Body of pancreas (tissue), 4 donors: ENCODE results near the gene NTN3. TPM values are rescaled to one million over a fixed set of nuclear protein-coding genes. Genes with fewer than 3 reads are reported as not detected.
"Not testable (repeated sequence)": the region's sequence is repeated elsewhere in the genome, so short reads cannot be mapped to it uniquely, and the experiment has no call there.

Source experiments
- ATAC-seq: fragments of 150-250 bp; one replicate; pipeline ENCODE4 v1.9.1; 2016
- DNase-seq, 4 donors: peaks; one replicate each; pipeline ENCODE4 v3.0.0-alpha.2; 2019
- H3K27ac ChIP-seq, 4 donors: fragments of 200-600 bp; sonication (generic); 1 replicate in 3 of 4; 2 replicates in 1 of 4; pipeline versions ENCODE4 v1.5.1 to v1.6.1; 2016 to 2019; ENCODE audit warnings: mild to moderate bottlenecking in 1 of 4, mixed read lengths in 1 of 4, moderate library complexity in 1 of 4
- H3K27me3 ChIP-seq, 2 donors: fragments of 200-600 bp; sonication (generic); one replicate each; pipeline ENCODE4 v1.6.0; 2016; ENCODE audit warnings: mild to moderate bottlenecking in 1 of 2
- H3K36me3 ChIP-seq, 2 donors: fragments of 200-600 bp; sonication (generic); replicated peaks in 1 of 2; 2 replicates each; pipeline ENCODE4 v1.5.1; 2016; ENCODE audit warnings: low read depth in 2 of 2; ENCODE audit not compliant: insufficient read depth in 1 of 2
- H3K4me1 ChIP-seq: fragments of 200-600 bp; sonication (generic); one replicate; pipeline ENCODE4 v1.6.0; 2016
- H3K4me3 ChIP-seq, 2 donors: fragments of 200-600 bp; sonication (generic); 1 replicate in 1 of 2; 2 replicates in 1 of 2; pipeline ENCODE4 v1.5.1; 2016 to 2019
- H3K9me3 ChIP-seq, 3 donors: fragments of 200-600 bp; sonication (generic); 1 replicate in 2 of 3; 2 replicates in 1 of 3; pipeline ENCODE4 v1.5.1; 2016
- CTCF ChIP-seq, 7 experiments: fragments of 450-650 bp in 4 of 7; fragments of 200-600 bp in 3 of 7; sonication (generic) in 3 of 7; IDR thresholded peaks; one replicate each; pipeline ENCODE4 v1.5.1; 2016 to 2019; ENCODE audit warnings: antibody characterized with exemption in 7 of 7
- POLR2A ChIP-seq, 3 donors: fragments of 450-650 bp; IDR thresholded peaks; one replicate each; pipeline ENCODE4 v1.6.1; 2016; ENCODE audit warnings: antibody characterized with exemption in 3 of 3, mild to moderate bottlenecking in 2 of 3
- WGBS, 2 donors: methylation state at CpG; one replicate each; pipeline ENCODE4 v1.1.5; 2017; 5-methylcytosine and 5-hydroxymethylcytosine counted together
- intact Hi-C: fragments of 100-400 bp; cut with DNase I; formaldehyde crosslinking; loops from one replicate; pipeline ENCODE4 v1.15.1; 2023
- total RNA-seq, 2 donors: library from RNA; depleted of rRNA; stranded (reverse); fragments of >200 nt; gene quantifications; one replicate each; pipeline ENCODE4 v1.1.0, GENCODE V29; 2016

Gene NTN3
- total RNA-seq, 2 donors from 2014 or later = not detected

- no peak for DNase-seq
- H3K4me3 ChIP-seq = no peak overlapping the region
- intact Hi-C loops = loop anchor here (10.0 kb wide), 1 partner anchor 55 kb away; no protein-coding TSS in a partner anchor
- ATAC-seq = no peak
- H3K4me1 ChIP-seq = no peaks in the 10 kb centered on the region
- H3K27me3 ChIP-seq = no peaks in the 10 kb centered on the region
- 91 to 96% methylated on average over 4 to 11 of the region's 11 CpGs for WGBS, 2 donors
- TF ChIP-seq CTCF (IDR thresholded peaks at IDR 0.05) (no peak), POLR2A (IDR thresholded peaks at IDR 0.05) (no peak)
- peaks cover 0 to under 1% of the 10 kb centered on the region in 2 donors for H3K36me3 ChIP-seq
- H3K9me3 ChIP-seq = no peaks in the 10 kb centered on the region
- no peak overlapping the region for H3K27ac ChIP-seq
Measured at GRCh38 chr16:2439598-2439997, 31.5 kb upstream of the NTN3 start.

DNA sequence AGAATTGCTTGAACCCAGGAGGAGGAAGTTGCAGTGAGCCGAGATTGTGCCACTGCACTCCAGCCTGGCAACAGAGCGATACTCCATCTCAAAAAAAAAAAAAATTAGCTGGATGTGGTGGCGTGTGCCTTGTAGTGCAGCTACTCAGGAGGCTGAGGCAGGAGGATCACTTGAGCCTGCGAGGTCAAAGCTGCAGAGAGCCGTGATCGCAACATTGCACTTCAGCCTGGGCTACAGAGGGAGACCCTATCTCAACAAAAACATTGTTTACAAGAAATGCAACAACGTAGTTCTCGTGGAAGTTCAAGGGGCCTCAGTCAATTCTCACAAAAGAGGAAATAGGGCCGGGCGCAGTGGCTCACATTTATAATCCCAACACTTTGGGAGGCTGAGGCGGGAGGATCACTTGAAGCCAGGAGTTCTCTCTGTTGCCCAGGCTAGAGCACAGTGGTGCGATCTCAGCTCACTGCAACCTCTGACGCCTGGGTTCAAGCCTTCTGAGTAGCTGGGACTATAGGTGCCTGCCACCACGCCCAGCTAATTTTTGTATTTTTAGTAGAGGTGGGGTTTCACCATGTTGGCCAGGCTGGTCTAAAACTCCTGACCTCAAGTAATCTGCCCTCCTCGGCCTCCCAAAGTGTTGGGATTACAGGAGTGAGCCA lies 29.8 kb upstream of the NTN3 start:
- H3K9me3 ChIP-seq, H3K27ac ChIP-seq, H3K4me1 ChIP-seq, H3K36me3 ChIP-seq, ATAC-seq, intact Hi-C loops, DNase-seq, H3K4me3 ChIP-seq, H3K27me3 ChIP-seq: not testable (repeated sequence)
- 79 to 88% methylated on average over 15 of the region's 15 CpGs for WGBS, 2 donors

GRCh38 chr16:2443555-2443954 lies 27.5 kb upstream of the NTN3 start:
- Histone ChIP-seq H3K27me3 (no peaks in the 10 kb centered on the region), H3K4me3 (no peak overlapping the region), H3K27ac (no peak overlapping the region), H3K9me3 (no peaks in the 10 kb centered on the region), H3K36me3 (peaks cover 0 to 1% of the 10 kb centered on the region in 2 donors), H3K4me1 (no peaks in the 10 kb centered on the region)
- ATAC-seq (no peak), DNase-seq (no peak)
- TF ChIP-seq CTCF (IDR thresholded peaks at IDR 0.05) (no peak), POLR2A (IDR thresholded peaks at IDR 0.05) (no peak)
- intact Hi-C loops = no loop called here
- WGBS, 2 donors = 88 to 97% methylated on average over 8 to 9 of the region's 9 CpGs

- Histone ChIP-seq H3K9me3 (no peaks in the 10 kb centered on the region), H3K36me3 (peaks cover 0 to 1% of the 10 kb centered on the region in 2 donors), H3K4me1 (no peaks in the 10 kb centered on the region), H3K4me3 (no peak overlapping the region), H3K27ac (no peak overlapping the region), H3K27me3 (no peaks in the 10 kb centered on the region)
- WGBS, 2 donors = 91 to 92% methylated on average over 8 to 11 of the region's 11 CpGs
- ATAC-seq (no peak), DNase-seq (no peak)
- intact Hi-C loops = no loop called here
- TF ChIP-seq POLR2A (IDR thresholded peaks at IDR 0.05) = no peak
- no peak for TF ChIP-seq CTCF (IDR thresholded peaks at IDR 0.05)
Measured at GRCh38 chr16:2447920-2448583, 23.0 kb upstream of the NTN3 start.

DNA sequence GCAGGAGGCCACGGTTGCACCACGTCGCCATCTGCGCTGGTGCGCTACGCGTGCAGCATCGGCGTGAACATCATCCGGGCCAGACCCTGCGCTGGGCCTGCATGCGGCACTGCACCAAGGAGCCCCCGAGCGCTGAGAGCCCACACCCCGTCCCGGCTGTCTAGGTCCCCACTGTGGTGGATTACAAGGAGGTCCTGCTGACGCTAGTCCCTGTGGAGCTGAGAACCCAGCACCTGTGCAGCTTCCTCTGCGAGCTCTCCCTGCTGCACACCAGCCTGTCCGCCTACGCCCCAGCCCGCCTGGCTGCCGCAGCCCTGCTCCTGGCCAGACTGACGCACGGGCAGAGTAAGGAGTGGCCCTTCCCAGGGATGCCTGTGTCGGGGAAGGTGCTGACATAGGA lies 22.0 kb upstream of the NTN3 start:
- no peaks in the 10 kb centered on the region for H3K27me3 ChIP-seq
- no peak for DNase-seq
- no peaks in the 10 kb centered on the region for H3K4me1 ChIP-seq
- no peaks in the 10 kb centered on the region for H3K9me3 ChIP-seq
- no peak overlapping the region for H3K4me3 ChIP-seq
- no peak for TF ChIP-seq POLR2A (IDR thresholded peaks at IDR 0.05)
- TF ChIP-seq CTCF (IDR thresholded peaks at IDR 0.05) = no peak
- intact Hi-C loops = no loop called here
- H3K36me3 ChIP-seq = peaks cover 0 to 1% of the 10 kb centered on the region in 2 donors
- WGBS, 2 donors = 94 to 100% methylated on average over 3 to 22 of the region's 25 CpGs
- no peak for ATAC-seq
- no peak overlapping the region for H3K27ac ChIP-seq
